Chondrocyte (in vitro differentiated cells): Measurements from ENCODE around the gene SPTBN4. TPM values are rescaled to one million over a fixed set of nuclear protein-coding genes. Genes with fewer than 3 reads are reported as not detected.
A peak's percentile ranks its signal among the peaks of the same experiment; 100 is the strongest.
"Not testable (repeated sequence)": the region's sequence is repeated elsewhere in the genome, so short reads cannot be mapped to it uniquely, and the experiment has no call there.

Source experiments
- DNase-seq: peaks from one replicate; pipeline ENCODE4 v3.0.0; 2021; ENCODE audit warnings: mixed read lengths, low spot score
- H3K27ac Mint-ChIP-seq: one replicate; pipeline ENCODE4 v1.8.0; 2021; ENCODE audit warnings: mild to moderate bottlenecking, moderate library complexity, mixed read lengths; ENCODE audit not compliant: unreplicated experiment
- H3K27me3 Mint-ChIP-seq: 2 replicates; pipeline ENCODE4 v1.8.0; 2021; ENCODE audit warnings: low read depth, mixed read lengths
- H3K36me3 Mint-ChIP-seq: 2 replicates; pipeline ENCODE4 v1.8.0; 2021; ENCODE audit warnings: low read depth, mixed read lengths
- H3K4me1 Mint-ChIP-seq: 2 replicates; pipeline ENCODE4 v1.8.0; 2021; ENCODE audit warnings: low read depth, mild to moderate bottlenecking, mixed read lengths
- H3K4me3 Mint-ChIP-seq: one replicate; pipeline ENCODE4 v1.8.0; 2021; ENCODE audit warnings: mild to moderate bottlenecking, moderate library complexity, mixed read lengths; ENCODE audit not compliant: unreplicated experiment
- H3K9me3 Mint-ChIP-seq: 2 replicates; pipeline ENCODE4 v1.8.0; 2021; ENCODE audit warnings: low read depth, mixed read lengths
- total RNA-seq: library from RNA; stranded (reverse); gene quantifications from 3 replicates; pipeline ENCODE4 v1.2.1, GENCODE V29; 2021
- TF ChIP-seq, protein P1 (sequence below): fragments of 200-600 bp; sonication (generic); IDR thresholded peaks from 2 replicates; pipeline ENCODE4 v1.5.0; 2021; ENCODE audit warnings: antibody characterized with exemption, mild to moderate bottlenecking, moderate library complexity

The SPTBN4 gene
- total RNA-seq, 1 donor from 2014 or later, result 2.5 TPM

DNA sequence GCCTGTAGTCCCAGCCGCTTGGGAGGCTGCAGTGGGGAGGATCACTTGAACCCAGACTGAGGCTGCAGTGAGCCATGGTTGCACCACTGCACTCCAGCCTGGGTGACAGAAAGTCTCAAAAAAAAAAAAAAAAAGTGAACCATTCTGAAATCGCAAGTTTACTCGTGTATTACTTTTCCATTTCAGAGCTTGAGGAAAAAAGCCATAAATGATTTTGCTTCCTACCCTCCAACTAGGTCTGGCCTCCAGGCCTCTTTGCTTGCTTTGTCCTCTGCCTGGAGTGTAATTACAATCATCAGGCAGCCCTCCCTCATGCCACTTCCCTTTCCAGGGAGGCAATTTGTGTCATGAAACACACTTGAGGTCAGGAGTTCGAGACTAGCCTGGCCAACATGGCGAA is 9.8 kb upstream of the SPTBN4 start:
- DNase-seq, result no peak
- TF ChIP-seq, protein P1, sequence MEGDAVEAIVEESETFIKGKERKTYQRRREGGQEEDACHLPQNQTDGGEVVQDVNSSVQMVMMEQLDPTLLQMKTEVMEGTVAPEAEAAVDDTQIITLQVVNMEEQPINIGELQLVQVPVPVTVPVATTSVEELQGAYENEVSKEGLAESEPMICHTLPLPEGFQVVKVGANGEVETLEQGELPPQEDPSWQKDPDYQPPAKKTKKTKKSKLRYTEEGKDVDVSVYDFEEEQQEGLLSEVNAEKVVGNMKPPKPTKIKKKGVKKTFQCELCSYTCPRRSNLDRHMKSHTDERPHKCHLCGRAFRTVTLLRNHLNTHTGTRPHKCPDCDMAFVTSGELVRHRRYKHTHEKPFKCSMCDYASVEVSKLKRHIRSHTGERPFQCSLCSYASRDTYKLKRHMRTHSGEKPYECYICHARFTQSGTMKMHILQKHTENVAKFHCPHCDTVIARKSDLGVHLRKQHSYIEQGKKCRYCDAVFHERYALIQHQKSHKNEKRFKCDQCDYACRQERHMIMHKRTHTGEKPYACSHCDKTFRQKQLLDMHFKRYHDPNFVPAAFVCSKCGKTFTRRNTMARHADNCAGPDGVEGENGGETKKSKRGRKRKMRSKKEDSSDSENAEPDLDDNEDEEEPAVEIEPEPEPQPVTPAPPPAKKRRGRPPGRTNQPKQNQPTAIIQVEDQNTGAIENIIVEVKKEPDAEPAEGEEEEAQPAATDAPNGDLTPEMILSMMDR, result no peak
- no peak overlapping the region for H3K27ac Mint-ChIP-seq
- H3K4me3 Mint-ChIP-seq, result no peak overlapping the region
- H3K9me3 Mint-ChIP-seq, result no peaks in the 10 kb centered on the region
- H3K27me3 Mint-ChIP-seq, result no peaks in the 10 kb centered on the region
- H3K4me1 Mint-ChIP-seq, result peaks cover 3% of the 10 kb centered on the region
- H3K36me3 Mint-ChIP-seq, result peaks cover 4% of the 10 kb centered on the region

DNA sequence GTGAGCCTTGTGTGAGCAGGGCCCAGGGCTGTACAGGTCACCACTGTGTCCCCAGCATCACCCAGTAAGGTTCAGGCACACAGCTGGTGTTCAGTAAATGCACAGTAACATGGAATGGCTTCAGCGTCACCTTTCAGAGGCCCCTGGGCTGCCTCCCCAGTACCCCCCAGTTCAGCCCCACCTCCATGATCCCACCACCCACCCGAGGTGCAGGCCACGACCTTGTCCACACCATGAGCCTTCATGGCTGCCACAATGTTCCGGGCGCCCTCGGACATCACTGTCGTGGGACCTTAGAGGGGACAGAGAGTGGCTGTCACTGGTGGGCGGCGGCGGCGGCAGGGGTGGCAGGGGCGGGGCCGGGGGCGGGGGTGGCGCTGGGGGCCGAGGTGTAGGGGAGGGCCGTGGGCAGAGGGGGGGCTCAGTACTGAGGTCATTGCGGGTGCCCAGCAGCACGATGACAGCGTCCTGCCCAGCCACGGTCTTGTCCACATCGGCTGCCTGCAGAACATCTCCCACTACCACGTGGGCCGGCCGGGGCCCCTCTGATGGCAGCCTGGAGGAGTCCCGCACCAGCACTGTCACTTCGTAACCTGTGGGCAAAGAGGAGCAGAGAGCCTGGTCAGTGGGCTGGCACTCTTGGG is 8.7 kb upstream of the SPTBN4 start:
- Mint-ChIP-seq H3K4me3 (no peak overlapping the region), H3K4me1 (peaks cover 3% of the 10 kb centered on the region), H3K36me3 (peaks cover 4% of the 10 kb centered on the region), H3K27me3 (no peaks in the 10 kb centered on the region), H3K9me3 (no peaks in the 10 kb centered on the region), H3K27ac (no peak overlapping the region)
- DNase-seq, result no peak
- TF ChIP-seq, protein P1, result no peak

DNA sequence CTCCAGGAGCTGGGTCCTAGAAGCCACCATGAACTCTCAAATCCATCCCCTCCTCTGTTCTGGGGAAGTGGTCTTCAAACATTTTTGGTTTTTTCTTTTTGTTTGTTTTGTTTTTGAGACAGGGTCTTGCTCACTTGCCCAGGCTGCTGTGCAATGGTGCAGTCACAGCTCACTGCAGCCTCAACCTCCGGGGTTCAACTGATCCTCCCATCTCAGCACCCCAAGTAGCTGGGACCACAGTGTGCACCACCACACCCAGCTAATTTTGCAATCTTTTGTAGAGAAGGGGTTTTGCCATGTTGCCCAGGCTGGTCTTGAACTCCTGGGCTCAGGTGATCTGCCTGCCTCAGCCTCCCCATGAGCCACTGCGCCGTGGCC is 8.2 kb upstream of the SPTBN4 start:
- no peak for DNase-seq
- H3K36me3 Mint-ChIP-seq, result peaks cover 4% of the 10 kb centered on the region
- H3K4me1 Mint-ChIP-seq, result peaks cover 5% of the 10 kb centered on the region
- TF ChIP-seq, protein P1, result no peak
- H3K9me3 Mint-ChIP-seq, result no peaks in the 10 kb centered on the region
- no peak overlapping the region for H3K27ac Mint-ChIP-seq
- H3K27me3 Mint-ChIP-seq, result no peaks in the 10 kb centered on the region
- no peak overlapping the region for H3K4me3 Mint-ChIP-seq

DNA sequence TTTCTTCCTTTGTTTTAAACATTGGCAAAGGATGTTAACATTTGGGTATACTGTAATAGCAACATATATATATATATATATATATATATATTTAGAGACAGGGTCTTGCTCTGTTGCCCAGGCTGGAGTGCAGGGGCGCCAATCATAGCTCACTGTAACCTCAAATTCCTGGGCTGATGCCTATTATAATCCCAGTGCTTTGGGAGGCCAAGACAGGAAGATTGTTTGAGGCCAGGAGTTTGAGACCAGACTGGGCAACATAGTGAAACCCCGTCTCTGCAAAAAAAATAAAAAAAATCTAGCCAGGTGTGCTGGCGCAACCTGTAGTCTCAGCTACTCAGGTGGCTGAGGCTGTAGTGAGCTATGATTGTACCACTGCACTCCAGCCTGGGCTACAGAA is 6.6 kb upstream of the SPTBN4 start:
- peaks cover 4% of the 10 kb centered on the region for H3K36me3 Mint-ChIP-seq
- DNase-seq, result no peak
- peaks cover 17% of the 10 kb centered on the region for H3K4me1 Mint-ChIP-seq
- H3K27ac Mint-ChIP-seq, result no peak overlapping the region
- no peaks in the 10 kb centered on the region for H3K9me3 Mint-ChIP-seq
- TF ChIP-seq, protein P1, result no peak
- H3K27me3 Mint-ChIP-seq, result no peaks in the 10 kb centered on the region
- H3K4me3 Mint-ChIP-seq, result no peak overlapping the region

DNA sequence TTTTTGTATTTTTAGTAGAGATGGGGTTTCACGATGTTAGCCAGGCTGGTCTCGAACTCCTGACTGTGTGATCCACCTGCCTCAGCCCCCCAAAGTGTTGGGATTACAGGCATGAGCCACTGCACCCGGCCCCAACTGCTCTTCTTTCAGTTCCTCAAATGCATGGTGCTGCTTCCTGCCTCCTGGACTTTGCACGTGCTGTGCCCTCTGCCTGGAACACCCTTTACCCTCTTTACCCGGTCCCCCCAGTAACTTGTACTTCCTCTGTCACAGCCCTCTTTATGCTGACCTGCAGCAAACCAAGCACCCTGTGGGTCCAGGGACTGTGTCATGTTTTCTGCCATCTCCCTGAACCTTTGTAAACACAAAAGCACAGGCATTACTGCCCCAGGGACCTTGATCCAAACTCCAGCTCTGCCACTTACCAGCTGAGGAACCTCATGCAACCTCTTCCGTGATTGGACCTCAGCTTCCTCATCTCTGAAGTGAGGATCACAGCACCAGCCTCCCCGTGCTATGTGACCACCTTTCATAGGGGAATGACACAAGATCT is 5.1 kb upstream of the SPTBN4 start:
- DNase-seq, result no peak
- Mint-ChIP-seq H3K4me3 (no peak overlapping the region), H3K27ac (no peak overlapping the region), H3K9me3 (no peaks in the 10 kb centered on the region), H3K36me3 (peaks cover 4% of the 10 kb centered on the region), H3K4me1 (peaks cover 29% of the 10 kb centered on the region), H3K27me3 (peaks cover 6% of the 10 kb centered on the region)
- TF ChIP-seq, protein P1, result no peak

DNA sequence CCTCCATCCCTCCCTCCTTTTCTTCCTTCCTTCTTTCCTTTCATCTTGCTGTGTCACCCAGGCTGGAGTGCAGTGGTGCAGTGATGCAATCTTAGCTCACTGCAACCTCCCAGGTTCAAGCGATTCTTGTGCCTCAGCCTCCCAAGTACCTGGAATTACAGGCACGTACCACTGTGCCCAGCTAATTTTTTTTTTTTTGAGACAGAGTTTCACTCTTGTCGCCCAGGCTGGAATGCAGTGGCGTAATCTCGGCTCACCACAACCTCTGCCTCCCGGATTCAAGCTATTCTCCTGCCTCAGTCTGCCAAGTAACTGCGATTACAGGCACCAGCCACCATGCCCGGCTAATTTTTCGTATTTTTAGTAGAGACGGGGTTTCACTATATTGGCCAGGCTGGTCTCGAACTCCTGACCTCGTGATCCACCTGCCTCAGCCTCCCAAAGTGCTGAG is 3.2 kb upstream of the SPTBN4 start:
- not testable (repeated sequence) for DNase-seq, H3K4me3 Mint-ChIP-seq, H3K9me3 Mint-ChIP-seq, H3K36me3 Mint-ChIP-seq, H3K27me3 Mint-ChIP-seq
- H3K27ac Mint-ChIP-seq, result peak overlapping the region; percentile 63
- H3K4me1 Mint-ChIP-seq, result peaks cover 29% of the 10 kb centered on the region
